ENCODE measurements around the gene M1AP.

DNA sequence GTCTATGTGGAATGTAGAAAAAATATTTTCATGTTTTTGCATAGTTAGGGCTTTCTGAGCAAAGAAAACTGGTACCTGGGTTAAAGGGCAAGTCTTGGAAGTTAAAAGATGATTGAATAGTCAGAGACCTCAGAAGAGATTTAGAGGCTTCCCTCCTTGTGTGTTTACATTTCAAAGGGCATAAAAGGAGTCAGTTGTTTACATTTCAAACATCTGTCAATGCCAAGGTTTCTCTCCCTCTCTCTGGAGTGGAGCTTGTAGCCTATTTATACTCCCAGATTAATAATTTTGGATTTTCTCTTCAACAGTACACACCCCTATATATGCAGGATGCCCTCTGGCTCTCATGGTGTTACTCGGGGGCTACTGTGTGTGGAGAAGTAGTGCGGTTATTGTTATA lies 8.6 kb downstream of the M1AP start:
- TF ChIP-seq ARID2 (IDR thresholded peaks at IDR 0.05) (no peak), NR2C2 (CRISPR knock-in tag; IDR thresholded peaks at IDR 0.05) (no peak), NR2C2 (tag; IDR thresholded peaks at IDR 0.05) (no peak), FOXK2 (conservative IDR thresholded peaks at IDR 0.05 in 1 of 2, IDR thresholded peaks at IDR 0.05 in 1 of 2; ENCODE audit: low read depth in 2 of 2) (no peak), EZH2 (IDR thresholded peaks at IDR 0.05; ENCODE audit: borderline replicate concordance, low read depth, low read length) (no peak), SP1 (CRISPR knock-in tag; IDR thresholded peaks at IDR 0.05) (no peak), CGGBP1 (CRISPR knock-in tag; IDR thresholded peaks at IDR 0.05) (no peak), ZNF639 (CRISPR knock-in tag; conservative IDR thresholded peaks at IDR 0.05 in 1 of 2, IDR thresholded peaks at IDR 0.05 in 1 of 2) (no peak)
